ENCODE data around the gene CARHSP1.

The CARHSP1 gene

GRCh38 chr16:8907096-8907495, 38.3 kb upstream of the CARHSP1 start:
- Histone ChIP-seq H3K9ac (ENCODE audit: insufficient read length) (no peak overlapping the region), H3K27ac (0 out of 2 replicates have a peak overlapping the region, but pooled peaks have one; percentile 37), H3K9me3 (ENCODE audit: low read depth, low read length) (no peaks in the 10 kb centered on the region), H3K36me3 (ENCODE audit: insufficient read depth, low read length) (peaks cover 93% of the 10 kb centered on the region), H3K4me3 (no peak overlapping the region)
- DNase-seq (ENCODE audit: low read depth, low spot score), result no peak
- TF ChIP-seq FOXP2 (optimal IDR thresholded peaks at IDR 0.05; ENCODE audit: control extremely low read depth, extremely low read length, insufficient read depth), result no peak
- no peak for TF ChIP-seq POLR2AphosphoS5 (IDR thresholded peaks at IDR 0.05; ENCODE audit: borderline replicate concordance, low read depth, low read length)
- no peak for TF ChIP-seq EZH2 (IDR thresholded peaks at IDR 0.05)

- Histone ChIP-seq H3K27ac (no peak overlapping the region; the same call in 1 of the 2 replicates), H3K36me3 (ENCODE audit: insufficient read depth, low read length) (peaks cover 93% of the 10 kb centered on the region), H3K9me3 (ENCODE audit: low read depth, low read length) (no peaks in the 10 kb centered on the region), H3K9ac (ENCODE audit: insufficient read length) (no peak overlapping the region), H3K4me3 (no peak overlapping the region)
- TF ChIP-seq POLR2AphosphoS5 (IDR thresholded peaks at IDR 0.05; ENCODE audit: borderline replicate concordance, low read depth, low read length) (no peak), FOXP2 (optimal IDR thresholded peaks at IDR 0.05; ENCODE audit: control extremely low read depth, extremely low read length, insufficient read depth) (no peak), EZH2 (IDR thresholded peaks at IDR 0.05) (no peak)
- DNase-seq (ENCODE audit: low read depth, low spot score), result no peak
These were observed 37.2 kb upstream of the CARHSP1 start for GRCh38 chr16:8905795-8906591.

- H3K9ac ChIP-seq (ENCODE audit: insufficient read length), result no peak overlapping the region
- H3K9me3 ChIP-seq (ENCODE audit: low read depth, low read length), result no peaks in the 10 kb centered on the region
- H3K4me3 ChIP-seq, result no peak overlapping the region
- H3K36me3 ChIP-seq (ENCODE audit: insufficient read depth, low read length), result peaks cover 93% of the 10 kb centered on the region
- no peak overlapping the region for H3K27ac ChIP-seq
- no peak for DNase-seq (ENCODE audit: low read depth, low spot score)
- no peak for TF ChIP-seq FOXP2 (optimal IDR thresholded peaks at IDR 0.05; ENCODE audit: control extremely low read depth, extremely low read length, insufficient read depth)
- TF ChIP-seq EZH2 (IDR thresholded peaks at IDR 0.05), result no peak
- no peak for TF ChIP-seq POLR2AphosphoS5 (IDR thresholded peaks at IDR 0.05; ENCODE audit: borderline replicate concordance, low read depth, low read length)
These were observed 36.5 kb upstream of the CARHSP1 start for GRCh38 chr16:8905168-8905762.

GRCh38 chr16:8904018-8904430, 35.2 kb upstream of the CARHSP1 start:
- Histone ChIP-seq H3K9ac (ENCODE audit: insufficient read length) (no peak overlapping the region), H3K4me3 (no peak overlapping the region), H3K9me3 (ENCODE audit: low read depth, low read length) (no peaks in the 10 kb centered on the region), H3K36me3 (ENCODE audit: insufficient read depth, low read length) (peaks cover 97% of the 10 kb centered on the region), H3K27ac (no peak overlapping the region)
- TF ChIP-seq POLR2AphosphoS5 (IDR thresholded peaks at IDR 0.05; ENCODE audit: borderline replicate concordance, low read depth, low read length), result no peak
- TF ChIP-seq FOXP2 (optimal IDR thresholded peaks at IDR 0.05; ENCODE audit: control extremely low read depth, extremely low read length, insufficient read depth), result no peak
- DNase-seq (ENCODE audit: low read depth, low spot score), result no peak

GRCh38 chr16:8903004-8903403, 34.2 kb upstream of the CARHSP1 start:
- Histone ChIP-seq H3K9ac (ENCODE audit: insufficient read length) (no peak overlapping the region), H3K27ac (no peak overlapping the region), H3K36me3 (ENCODE audit: insufficient read depth, low read length) (peaks cover 97% of the 10 kb centered on the region), H3K4me3 (no peak overlapping the region), H3K9me3 (ENCODE audit: low read depth, low read length) (no peaks in the 10 kb centered on the region)
- TF ChIP-seq POLR2AphosphoS5 (IDR thresholded peaks at IDR 0.05; ENCODE audit: borderline replicate concordance, low read depth, low read length) (no peak), EZH2 (IDR thresholded peaks at IDR 0.05) (no peak), FOXP2 (optimal IDR thresholded peaks at IDR 0.05; ENCODE audit: control extremely low read depth, extremely low read length, insufficient read depth) (no peak)
- no peak for DNase-seq (ENCODE audit: low read depth, low spot score)

GRCh38 chr16:8901320-8901861, 32.6 kb upstream of the CARHSP1 start:
- Histone ChIP-seq H3K9me3 (ENCODE audit: low read depth, low read length) (no peaks in the 10 kb centered on the region), H3K36me3 (ENCODE audit: insufficient read depth, low read length) (peaks cover 94% of the 10 kb centered on the region), H3K9ac (ENCODE audit: insufficient read length) (no peak overlapping the region), H3K27ac (no peak overlapping the region), H3K4me3 (no peak overlapping the region)
- no peak for DNase-seq (ENCODE audit: low read depth, low spot score)
- TF ChIP-seq EZH2 (IDR thresholded peaks at IDR 0.05), result no peak
- TF ChIP-seq FOXP2 (optimal IDR thresholded peaks at IDR 0.05; ENCODE audit: control extremely low read depth, extremely low read length, insufficient read depth), result no peak
- TF ChIP-seq POLR2AphosphoS5 (IDR thresholded peaks at IDR 0.05; ENCODE audit: borderline replicate concordance, low read depth, low read length), result no peak

GRCh38 chr16:8900343-8900742, 31.5 kb upstream of the CARHSP1 start:
- Histone ChIP-seq H3K9ac (ENCODE audit: insufficient read length) (no peak overlapping the region), H3K36me3 (ENCODE audit: insufficient read depth, low read length) (peaks cover 93% of the 10 kb centered on the region)
- TF ChIP-seq POLR2AphosphoS5 (IDR thresholded peaks at IDR 0.05; ENCODE audit: borderline replicate concordance, low read depth, low read length) (no peak), EZH2 (IDR thresholded peaks at IDR 0.05) (no peak), FOXP2 (optimal IDR thresholded peaks at IDR 0.05; ENCODE audit: control extremely low read depth, extremely low read length, insufficient read depth) (no peak)

GRCh38 chr16:8899709-8900317, 31.0 kb upstream of the CARHSP1 start:
- H3K9ac ChIP-seq (ENCODE audit: insufficient read length), result no peak overlapping the region
- no peaks in the 10 kb centered on the region for H3K9me3 ChIP-seq (ENCODE audit: low read depth, low read length)
- H3K4me3 ChIP-seq, result no peak overlapping the region
- H3K36me3 ChIP-seq (ENCODE audit: insufficient read depth, low read length), result peaks cover 93% of the 10 kb centered on the region
- no peak for DNase-seq (ENCODE audit: low read depth, low spot score)
- TF ChIP-seq EZH2 (IDR thresholded peaks at IDR 0.05) (no peak), FOXP2 (optimal IDR thresholded peaks at IDR 0.05; ENCODE audit: control extremely low read depth, extremely low read length, insufficient read depth) (no peak)
- H3K27ac ChIP-seq, result no peak overlapping the region

More at GRCh38 chr16:8900343-8900742, 31.5 kb upstream of the CARHSP1 start:
- DNase-seq (ENCODE audit: low read depth, low spot score), result no peak
- Histone ChIP-seq H3K27ac (no peak overlapping the region), H3K4me3 (no peak overlapping the region), H3K9me3 (ENCODE audit: low read depth, low read length) (no peaks in the 10 kb centered on the region)

Data from SK-N-MC (cell line).